GM18868 (cell line): Measurements from ENCODE around the gene IZUMO4.
"Not testable (repeated sequence)": the region's sequence is repeated elsewhere in the genome, so short reads cannot be mapped to it uniquely, and the experiment has no call there.

Source experiments
- ATAC-seq: cut with Tn5 transposase; IDR thresholded peaks from one replicate; pipeline ENCODE4 v1.9.1; 2021; ENCODE audit warnings: mild to moderate bottlenecking, moderate library complexity; ENCODE audit not compliant: unreplicated experiment

IZUMO4 gene

GRCh38 chr19:2080336-2080988 lies 16.3 kb upstream of the IZUMO4 start:
- ATAC-seq = no peak

DNA sequence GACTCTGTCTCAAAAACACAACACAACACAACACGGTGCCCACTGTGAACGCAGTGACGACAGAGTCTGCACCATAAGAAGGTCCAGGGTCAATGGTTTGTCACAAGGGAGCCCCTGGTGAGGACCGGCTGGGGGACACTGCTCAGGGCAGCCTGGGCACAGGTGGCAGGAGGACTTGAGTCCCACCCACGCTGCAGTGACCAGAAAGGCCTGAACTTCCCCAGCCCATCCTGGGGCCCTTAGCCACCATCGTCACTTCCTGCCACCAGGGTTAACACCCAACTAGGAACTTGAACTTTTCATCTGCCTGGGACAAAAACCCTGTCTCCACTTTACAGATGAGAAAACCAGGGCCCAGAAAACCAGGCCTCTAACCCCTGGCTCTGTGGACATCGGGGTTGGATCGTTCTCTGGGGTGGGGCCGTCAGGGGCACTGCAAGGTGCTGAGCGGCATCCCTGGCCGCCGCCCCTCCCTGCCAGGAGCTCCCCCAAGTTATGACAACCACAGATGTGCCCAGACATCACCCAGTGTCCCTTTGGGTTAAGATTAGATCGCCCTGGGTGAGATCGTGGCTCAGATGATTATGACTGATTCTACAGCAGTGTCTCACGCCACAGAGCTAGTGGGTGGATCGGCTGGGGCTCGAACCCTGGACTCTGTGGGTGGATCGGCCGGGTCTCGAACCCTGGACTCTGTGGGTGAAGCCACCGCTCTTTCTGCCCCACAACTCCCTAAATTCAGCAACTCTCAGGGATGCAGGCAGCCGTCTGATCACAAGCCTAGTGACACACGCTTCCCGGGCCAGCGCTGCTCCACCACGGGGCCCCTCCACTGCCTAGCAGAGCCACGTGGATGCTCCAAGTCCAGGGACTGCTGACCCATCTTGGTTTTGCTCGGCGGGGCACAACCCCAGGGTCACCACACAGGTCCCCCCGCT lies 14.6 kb upstream of the IZUMO4 start:
- no peak for ATAC-seq

- ATAC-seq = no peak
Observed at GRCh38 chr19:2083174-2083854, 13.4 kb upstream of the IZUMO4 start.

DNA sequence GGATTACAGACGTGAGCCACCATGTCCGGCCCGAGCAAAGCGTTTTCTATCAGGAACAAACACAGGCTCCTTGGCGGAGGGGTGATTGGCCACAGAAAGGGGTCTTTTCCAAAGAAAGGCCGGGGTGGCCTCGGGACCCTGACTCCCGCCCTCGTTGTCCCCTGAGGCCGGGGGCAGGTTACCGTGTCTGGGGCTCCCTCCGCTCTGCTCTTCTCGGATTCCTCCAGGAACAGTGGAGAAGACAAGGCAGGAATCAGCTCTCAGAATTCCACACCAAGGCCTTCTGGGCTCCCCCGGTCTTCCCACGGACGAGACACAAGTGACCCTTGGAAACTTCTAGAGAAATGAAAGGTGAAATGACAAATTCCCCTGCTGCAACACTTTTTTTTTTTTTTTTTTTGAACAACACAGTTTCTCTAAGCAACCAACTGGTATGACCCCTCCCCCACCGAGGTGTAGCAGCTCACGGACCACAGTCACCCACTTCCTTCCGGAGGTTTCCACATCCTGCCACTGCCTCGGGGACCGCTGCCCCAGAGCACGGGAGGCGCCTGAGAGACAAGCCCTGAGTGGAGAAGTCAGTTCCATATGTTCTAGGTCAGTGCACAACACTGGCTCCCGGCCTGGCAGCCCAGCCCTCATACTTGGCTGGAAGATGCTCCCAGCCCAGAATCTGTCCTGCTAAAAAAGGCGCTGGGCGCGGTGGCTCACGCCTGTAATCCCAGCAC lies 11.6 kb upstream of the IZUMO4 start:
- ATAC-seq = peak; percentile 31

DNA sequence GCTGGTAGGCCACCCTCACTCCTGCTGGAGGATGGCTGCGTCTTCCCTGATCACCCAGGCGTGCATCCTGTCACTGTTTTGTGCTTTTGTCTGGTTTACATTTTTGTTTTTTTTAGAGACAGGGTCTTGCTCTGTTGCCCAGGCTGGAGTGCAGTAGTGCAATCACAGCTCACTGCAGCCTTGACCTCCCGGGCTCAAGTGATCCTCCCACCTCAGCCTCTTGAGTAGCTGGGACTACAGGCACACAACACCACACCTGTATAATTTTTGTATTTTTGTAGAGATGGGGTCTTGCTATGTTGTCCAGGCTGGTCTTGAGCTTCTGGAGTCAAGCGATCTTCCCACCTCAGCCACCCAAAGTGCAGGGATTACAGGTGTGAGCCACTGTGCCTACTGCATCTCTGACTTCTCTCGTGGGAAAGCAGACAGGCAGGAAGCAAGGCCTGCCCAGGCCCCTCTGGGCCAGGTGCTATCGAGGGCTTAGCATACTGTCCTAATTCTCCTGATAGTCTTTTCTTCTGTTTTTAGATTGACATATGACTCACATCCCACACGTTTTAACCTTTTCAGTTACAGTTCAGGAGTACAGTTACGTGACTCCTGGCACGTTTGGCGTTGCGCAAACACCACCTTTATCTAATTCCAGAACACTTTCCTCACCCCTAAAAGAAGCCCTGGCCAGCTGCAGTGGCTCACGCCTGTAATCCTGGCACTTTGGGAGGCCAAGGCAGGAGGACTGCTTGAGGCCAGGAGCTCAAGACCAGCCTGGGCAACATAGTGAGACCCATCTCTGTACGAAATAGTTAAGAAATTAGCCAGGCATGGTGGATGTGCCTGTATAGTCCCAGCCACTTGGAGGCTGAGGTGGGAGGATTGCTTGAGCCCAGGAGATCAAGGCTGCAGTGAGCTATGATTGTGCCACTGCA lies 9.8 kb upstream of the IZUMO4 start:
- ATAC-seq = peak; percentile 20

- no peak for ATAC-seq
Observed at GRCh38 chr19:2087621-2088100, 9.1 kb upstream of the IZUMO4 start.

DNA sequence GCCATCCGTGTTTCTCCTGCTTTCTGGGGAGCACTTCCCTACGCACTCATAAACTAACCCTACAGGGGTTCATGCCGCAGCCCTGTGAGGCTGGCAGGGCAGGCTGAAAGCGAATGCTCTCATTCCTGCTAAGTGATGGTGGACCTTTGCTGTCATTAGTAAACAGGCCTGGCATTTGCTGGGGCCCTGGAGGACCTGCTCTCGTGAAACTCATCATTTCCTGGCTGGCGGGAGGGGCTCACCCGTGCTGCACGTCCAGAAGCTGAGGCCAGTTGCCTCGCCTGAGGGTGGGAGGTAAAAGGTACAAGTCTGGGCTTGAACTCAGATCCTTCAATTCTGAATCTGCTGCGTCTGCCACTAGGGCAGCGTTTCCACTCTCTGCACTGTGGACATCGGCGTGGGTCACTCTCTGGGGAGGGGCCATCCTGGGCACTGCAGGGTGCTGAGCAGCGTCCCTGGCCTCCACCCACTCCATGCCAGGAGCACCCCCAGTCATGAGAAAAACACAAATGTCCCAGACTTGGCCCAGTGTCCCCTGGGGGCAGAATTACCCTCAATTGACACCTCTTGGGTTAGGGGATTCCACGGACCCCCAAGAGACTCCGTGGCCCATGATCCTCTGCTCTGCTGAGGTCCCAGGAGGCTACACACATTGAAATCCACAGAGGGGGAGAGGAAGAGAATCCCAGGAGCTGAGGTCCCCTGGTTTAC lies 7.6 kb upstream of the IZUMO4 start:
- ATAC-seq = no peak

- ATAC-seq = no peak
Observed at GRCh38 chr19:2089727-2090053, 7.0 kb upstream of the IZUMO4 start.

DNA sequence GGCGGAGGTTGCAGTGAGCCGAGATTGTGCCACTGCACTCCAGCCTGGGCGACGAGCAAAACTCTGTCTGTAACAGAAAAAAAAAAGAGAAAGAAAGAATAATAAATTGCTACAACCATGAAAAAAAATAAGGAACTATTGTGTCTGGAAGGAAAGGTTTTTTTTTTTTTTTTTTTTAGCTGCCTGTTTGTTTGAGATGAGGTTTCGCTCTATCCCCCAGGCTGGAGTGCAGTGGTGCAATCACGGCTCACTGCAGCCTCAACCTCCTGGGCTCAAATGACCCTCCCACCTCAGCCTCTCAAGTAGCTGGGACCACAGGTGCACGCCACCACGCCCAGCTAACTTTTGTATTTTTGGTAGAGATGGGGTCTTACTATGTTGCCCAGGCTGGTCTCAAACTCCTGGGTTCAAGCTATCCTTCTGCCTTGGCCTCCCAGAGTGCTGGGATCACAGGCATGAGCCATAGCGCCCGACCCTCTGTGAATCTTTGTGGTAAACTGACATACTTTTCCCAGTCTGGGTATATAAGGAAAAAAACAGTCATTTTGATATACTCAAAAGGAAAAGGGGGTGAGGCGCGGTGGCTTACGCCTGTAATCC lies 4.7 kb upstream of the IZUMO4 start:
- not testable (repeated sequence) for ATAC-seq

GRCh38 chr19:2096034-2096479 lies 658 bp upstream of the IZUMO4 start, which contains the start of gene MOB3A:
Gene MOB3A (minus strand): TSS chr19:2096326. CDS start chr19:2078560, 17,766 bp downstream.
- peak; percentile 31 for ATAC-seq

GRCh38 chr19:2097203-2097885 lies 629 bp downstream of the IZUMO4 start:
- ATAC-seq = no peak

DNA sequence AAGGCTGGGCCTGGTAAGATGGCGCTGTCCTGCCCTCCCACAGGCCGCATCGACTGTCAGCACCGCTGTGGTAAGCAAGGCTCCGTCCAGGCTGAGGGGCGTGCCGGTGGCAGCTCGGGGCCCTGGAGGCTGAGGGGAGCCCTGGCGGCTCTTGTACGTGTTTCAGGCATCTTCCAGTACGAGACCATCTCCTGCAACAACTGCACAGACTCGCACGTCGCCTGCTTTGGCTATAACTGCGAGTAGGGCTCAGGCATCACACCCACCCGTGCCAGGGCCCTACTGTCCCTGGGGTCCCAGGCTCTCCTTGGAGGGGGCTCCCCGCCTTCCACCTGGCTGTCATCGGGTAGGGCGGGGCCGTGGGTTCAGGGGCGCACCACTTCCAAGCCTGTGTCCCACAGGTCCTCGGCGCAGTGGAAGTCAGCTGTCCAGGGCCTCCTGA lies 1.2 kb downstream of the IZUMO4 start:
- ATAC-seq = no peak

GRCh38 chr19:2099054-2099501 lies 2.4 kb downstream of the IZUMO4 start:
- no peak for ATAC-seq

- ATAC-seq = no peak
Observed at GRCh38 chr19:2099937-2100718, 3.4 kb downstream of the IZUMO4 start.

- ATAC-seq = no peak
Observed at GRCh38 chr19:2100719-2101061, 4.0 kb downstream of the IZUMO4 start.

DNA sequence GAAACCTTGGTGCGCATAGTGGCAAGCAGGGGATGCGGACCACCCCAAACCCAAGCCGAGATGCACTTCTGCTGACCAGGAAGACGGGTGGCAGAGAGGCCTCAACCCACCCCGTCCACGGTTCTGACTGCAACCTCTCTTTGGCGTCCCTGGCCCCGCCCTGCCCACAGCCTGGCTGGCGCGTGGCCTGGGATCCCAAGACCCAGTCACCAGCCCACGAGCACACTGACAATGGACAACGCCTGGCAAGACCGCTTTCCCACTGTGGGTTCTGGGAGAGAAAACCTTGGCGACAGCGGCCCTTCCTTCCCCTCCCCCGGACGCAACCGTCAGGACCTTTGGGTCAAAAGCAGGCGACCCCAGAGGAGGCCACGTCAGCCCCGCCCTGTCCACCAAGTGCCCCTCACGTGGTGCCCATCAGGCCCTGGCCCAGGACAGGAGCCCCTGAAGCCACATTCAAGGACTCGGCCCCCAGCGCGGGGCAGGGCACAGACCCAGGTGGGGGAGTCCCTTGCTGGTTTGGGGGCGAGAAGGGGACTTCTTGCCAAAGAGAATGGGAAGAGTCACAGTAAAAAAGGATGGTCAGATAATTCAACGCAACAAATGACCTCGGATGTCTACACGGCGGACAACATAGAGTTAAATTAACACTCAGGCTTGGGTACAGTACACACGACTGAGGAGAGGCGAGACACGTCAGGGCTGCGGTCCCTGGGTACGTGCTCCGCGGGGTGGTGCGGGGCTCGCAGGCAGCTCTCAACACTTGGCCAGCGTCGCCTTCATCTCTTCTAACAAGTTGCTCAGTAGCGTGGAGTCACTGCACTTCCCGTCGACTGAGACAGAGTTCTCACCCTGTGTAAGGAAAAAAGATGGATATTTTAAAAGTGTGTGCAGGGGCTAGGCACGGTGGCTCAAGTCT lies 5.0 kb downstream of the IZUMO4 start:
- no peak for ATAC-seq
